Activated CD4-positive, CD25-positive, alpha-beta regulatory T cell treated with anti-CD3 and anti-CD28 coated beads, Interleukin-2, amount 50 U/mL, for 16 hours (primary cell): ENCODE results near the gene GPR153.
"Not testable (repeated sequence)": the region's sequence is repeated elsewhere in the genome, so short reads cannot be mapped to it uniquely, and the experiment has no call there.

ENCODE experiments used
- DNase-seq: peaks from one replicate; pipeline ENCODE4 v3.0.0-alpha.2; 2020; ENCODE audit warnings: low read depth, low spot score

The GPR153 gene

GRCh38 chr1:6233376-6233775 lies 27.5 kb downstream of the GPR153 start:
- DNase-seq, result no peak

GRCh38 chr1:6225651-6226050 lies 35.2 kb downstream of the GPR153 start:
- DNase-seq, result no peak

- DNase-seq, result no peak
These were observed 36.2 kb downstream of the GPR153 start for GRCh38 chr1:6224718-6225117.

- DNase-seq, result no peak
These were observed 37.3 kb downstream of the GPR153 start for GRCh38 chr1:6223617-6224016.

GRCh38 chr1:6222636-6223035 lies 38.3 kb downstream of the GPR153 start:
- no peak for DNase-seq

- DNase-seq, result no peak
These were observed 39.6 kb downstream of the GPR153 start for GRCh38 chr1:6221210-6221784.

- DNase-seq, result no peak
These were observed 40.7 kb downstream of the GPR153 start for GRCh38 chr1:6220236-6220635.

- not testable (repeated sequence) for DNase-seq
These were observed 41.3 kb downstream of the GPR153 start for GRCh38 chr1:6219641-6220040.

GRCh38 chr1:6218375-6219164 lies 42.3 kb downstream of the GPR153 start:
- DNase-seq, result no peak

GRCh38 chr1:6212193-6212959 lies 48.5 kb downstream of the GPR153 start:
- DNase-seq, result no peak

- no peak for DNase-seq
These were observed 49.2 kb downstream of the GPR153 start for GRCh38 chr1:6211731-6212130.

- no peak for DNase-seq
These were observed 50.1 kb downstream of the GPR153 start for GRCh38 chr1:6210591-6211355.

- no peak for DNase-seq
These were observed 51.0 kb downstream of the GPR153 start for GRCh38 chr1:6209661-6210580.

GRCh38 chr1:6208723-6209660 lies 51.9 kb downstream of the GPR153 start:
- DNase-seq, result no peak

- no peak for DNase-seq
These were observed 53.0 kb downstream of the GPR153 start for GRCh38 chr1:6207921-6208320.

- no peak for DNase-seq
These were observed 53.6 kb downstream of the GPR153 start for GRCh38 chr1:6207075-6207885.

GRCh38 chr1:6206520-6206855 lies 54.4 kb downstream of the GPR153 start:
- DNase-seq, result no peak

- DNase-seq, result no peak
These were observed 54.9 kb downstream of the GPR153 start, which contains the start of gene RNF207 for GRCh38 chr1:6205849-6206519. RNF207 (plus strand) TSS chr1:6206119; CDS start chr1:6206536, 417 bp downstream.
